Measurements from ENCODE around the gene RPUSD4.
"Not testable (repeated sequence)": the region's sequence is repeated elsewhere in the genome, so short reads cannot be mapped to it uniquely, and the experiment has no call there.

Gene RPUSD4

DNA sequence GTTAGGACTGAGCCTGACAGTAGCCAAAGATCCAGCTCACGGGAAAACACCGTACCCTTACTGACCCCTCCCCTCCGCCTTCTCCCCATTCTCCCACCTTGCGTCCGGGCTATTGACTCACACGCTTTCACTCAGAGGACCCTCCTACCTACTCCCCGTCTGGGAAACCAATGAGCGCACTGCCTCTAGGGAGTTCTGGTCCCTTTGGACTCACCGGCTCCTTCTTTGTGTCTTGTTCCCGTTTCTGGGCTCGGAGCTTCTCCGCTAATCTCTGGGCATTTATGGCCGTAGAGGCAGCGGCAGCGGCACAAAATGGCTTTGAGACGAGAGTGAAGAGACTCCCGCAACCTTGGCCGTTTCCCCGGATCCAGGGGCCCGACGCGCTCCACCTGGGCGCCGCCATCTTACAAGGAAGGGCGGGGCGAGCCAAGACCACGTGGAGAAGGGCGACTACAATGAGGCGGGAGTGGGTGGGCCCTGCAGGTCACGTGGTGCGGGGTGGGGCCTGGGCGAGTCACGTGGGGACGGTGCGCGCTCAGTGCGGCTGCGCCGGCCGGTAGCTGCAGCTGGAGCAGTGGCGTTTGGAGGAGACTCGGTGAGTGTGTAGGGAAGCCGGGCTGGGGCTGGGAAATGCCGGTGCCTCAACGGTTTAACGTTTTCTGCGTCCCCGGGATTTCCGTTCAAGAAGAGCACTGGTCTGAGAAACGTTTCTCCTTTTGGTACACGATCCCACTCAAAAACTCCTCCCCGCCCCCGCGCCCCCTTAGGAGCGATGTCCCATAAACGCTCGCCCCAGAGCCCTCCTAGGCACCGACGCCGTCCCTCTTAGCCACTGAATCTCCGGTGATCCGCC is at the start of gene RPUSD4, which contains the start of gene FAM118B:
Gene RPUSD4 (minus strand): TSS at position 415 of the 853 bp plus-strand sequence. CDS start 12 bp downstream, at position 403.
Gene FAM118B (plus strand): TSS at position 547 of the 853 bp plus-strand sequence. CDS start 23,220 bp downstream, outside the sequence.
- in situ Hi-C loops (cut with MboI; ENCODE audit: low sequenced_read_pairs, unreplicated experiment) = no loop called here
- no peak for TF ChIP-seq CTCF (IDR thresholded peaks at IDR 0.05; ENCODE audit: borderline replicate concordance, control extremely low read depth, extremely low read depth, insufficient read depth, missing control alignments)

GRCh38 chr11:126257764-126258163 is 46.3 kb upstream of the RPUSD4 start:
- DNase-seq (ENCODE audit: low spot score) = no peak
- in situ Hi-C loops (cut with MboI; ENCODE audit: low sequenced_read_pairs, unreplicated experiment) = no loop called here
- TF ChIP-seq CTCF (IDR thresholded peaks at IDR 0.05; ENCODE audit: borderline replicate concordance, control extremely low read depth, extremely low read depth, insufficient read depth, missing control alignments) = no peak

More for the DNA sequence above, at the start of gene RPUSD4, which contains the start of gene FAM118B:
- peak; percentile 99 for DNase-seq (ENCODE audit: low spot score)

DNA sequence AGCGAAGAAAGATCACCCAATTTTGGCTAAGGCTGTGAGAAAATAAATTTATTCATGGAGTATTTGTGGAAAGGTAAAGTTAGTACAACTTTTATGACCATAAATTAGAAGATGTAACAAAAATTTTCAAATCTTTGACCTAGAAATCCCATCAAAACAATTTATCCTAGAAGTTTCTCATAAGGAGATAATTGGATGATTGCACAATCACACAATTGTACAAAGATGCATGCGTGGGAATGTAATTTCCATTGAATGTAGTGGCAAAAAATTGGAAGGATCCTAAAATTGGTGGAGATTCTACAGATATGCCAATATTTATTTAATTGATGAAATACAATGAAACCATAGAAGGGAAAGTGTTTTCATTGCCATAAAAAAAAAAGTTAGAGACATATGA is 45.7 kb upstream of the RPUSD4 start:
- no peak for DNase-seq (ENCODE audit: low spot score)
- TF ChIP-seq CTCF (IDR thresholded peaks at IDR 0.05; ENCODE audit: borderline replicate concordance, control extremely low read depth, extremely low read depth, insufficient read depth, missing control alignments) = no peak
- in situ Hi-C loops (cut with MboI; ENCODE audit: low sequenced_read_pairs, unreplicated experiment) = no loop called here

GRCh38 chr11:126256216-126256615 is 44.8 kb upstream of the RPUSD4 start:
- TF ChIP-seq CTCF (IDR thresholded peaks at IDR 0.05; ENCODE audit: borderline replicate concordance, control extremely low read depth, extremely low read depth, insufficient read depth, missing control alignments) = no peak
- no peak for DNase-seq (ENCODE audit: low spot score)
- in situ Hi-C loops (cut with MboI; ENCODE audit: low sequenced_read_pairs, unreplicated experiment) = no loop called here

GRCh38 chr11:126255507-126255906 is 44.1 kb upstream of the RPUSD4 start:
- DNase-seq (ENCODE audit: low spot score); in situ Hi-C loops (cut with MboI; ENCODE audit: low sequenced_read_pairs, unreplicated experiment): not testable (repeated sequence)

DNA sequence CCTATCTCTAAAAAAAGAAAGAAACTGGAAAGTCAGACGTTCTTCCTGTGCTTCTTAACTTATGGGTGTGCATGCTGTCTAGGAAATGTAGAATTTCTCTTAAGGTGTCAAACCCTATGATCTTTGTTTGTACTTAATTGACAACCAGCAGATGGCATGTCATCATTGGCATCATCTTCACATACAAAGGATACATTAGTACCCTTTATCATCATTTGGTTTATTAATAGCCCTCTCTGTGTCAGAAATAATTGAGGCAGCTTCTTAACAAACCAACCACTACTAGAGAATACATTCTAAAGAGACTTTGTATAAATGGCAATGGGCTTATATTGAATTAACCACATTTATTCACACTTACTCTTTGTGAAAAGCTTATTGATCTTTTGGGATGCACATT is 43.4 kb upstream of the RPUSD4 start:
- in situ Hi-C loops (cut with MboI; ENCODE audit: low sequenced_read_pairs, unreplicated experiment) = no loop called here
- TF ChIP-seq CTCF (IDR thresholded peaks at IDR 0.05; ENCODE audit: borderline replicate concordance, control extremely low read depth, extremely low read depth, insufficient read depth, missing control alignments) = no peak
- no peak for DNase-seq (ENCODE audit: low spot score)

- TF ChIP-seq CTCF (IDR thresholded peaks at IDR 0.05; ENCODE audit: borderline replicate concordance, control extremely low read depth, extremely low read depth, insufficient read depth, missing control alignments) = no peak
- no peak for DNase-seq (ENCODE audit: low spot score)
- in situ Hi-C loops (cut with MboI; ENCODE audit: low sequenced_read_pairs, unreplicated experiment) = no loop called here
Observed at GRCh38 chr11:126253265-126253664, 41.8 kb upstream of the RPUSD4 start.

All from GM13976 (cell line).